ENCODE results near the gene RSBN1L. TPM values are rescaled to one million over a fixed set of nuclear protein-coding genes. Genes with fewer than 3 reads are reported as not detected.
A peak's percentile ranks its signal among the peaks of the same experiment; 100 is the strongest.

Gene RSBN1L
- polyA plus RNA-seq, 3 donors: 1.3 to 10.0 (median 2.2) TPM

GRCh38 chr7:77685233-77685632 lies 11.0 kb upstream of the RSBN1L start:
- H3K4me1 Mint-ChIP-seq: peaks cover 30% of the 10 kb centered on the region

GRCh38 chr7:77687100-77687746 lies 9.0 kb upstream of the RSBN1L start:
- peaks cover 23 to 31% of the 10 kb centered on the region in 2 donors for H3K36me3 Mint-ChIP-seq
- WGBS (ENCODE audit: insufficient coverage): no CpG with 5 or more reads among the region's 1 CpG
- Histone ChIP-seq H3K36me3 (replicated peaks in 1 of 2; ENCODE audit: control insufficient read depth in 1 of 2, insufficient read depth in 2 of 2, low read length in 2 of 2) (peaks cover 5 to 17% of the 10 kb centered on the region in 2 donors), H3K4me2 (replicated peaks; ENCODE audit: extremely low read depth, low read length, poor library complexity, severe bottlenecking) (no peak overlapping the region), H3K9ac (ENCODE audit: insufficient read depth, low read length, poor library complexity, severe bottlenecking) (no peak overlapping the region), H3K4me3 (replicated peaks in 1 of 3; ENCODE audit: low read depth in 2 of 3, low read length in 3 of 3) (no peak overlapping the region), H3K9me3 (replicated peaks in 1 of 2; ENCODE audit: control insufficient read depth in 1 of 2, insufficient read depth in 1 of 2, low read length in 2 of 2) (no peaks in the 10 kb centered on the region), H4K20me1 (ENCODE audit: insufficient read depth, low read length) (no peaks in the 10 kb centered on the region), H3K4me1 (ENCODE audit: control insufficient read depth in 1 of 2, insufficient read depth in 2 of 2, low read length in 2 of 2) (peaks cover 14 to 18% of the 10 kb centered on the region in 2 donors), H3K79me2 (ENCODE audit: insufficient read depth, low read length) (peaks cover 19% of the 10 kb centered on the region), H3K27me3 (ENCODE audit: control insufficient read depth in 2 of 2, insufficient read depth in 2 of 2, low read length in 2 of 2) (no peaks in the 10 kb centered on the region), H2AFZ (ENCODE audit: insufficient read depth, low read depth, low read length, poor library complexity, severe bottlenecking) (no peak overlapping the region), H3K27ac (ENCODE audit: low read depth in 1 of 2, low read length in 2 of 2) (no peak overlapping the region)
- no peak for DNase-seq
- no peak for TF ChIP-seq CTCF (IDR thresholded peaks at IDR 0.05)
- no peak overlapping the region for H3K27ac Mint-ChIP-seq
- peaks cover 30% of the 10 kb centered on the region for H3K4me1 Mint-ChIP-seq
- peaks cover 0 to 3% (median 0%) of the 10 kb centered on the region in 7 donors for H3K9me3 Mint-ChIP-seq
- no peak overlapping the region for H3K4me3 Mint-ChIP-seq
- intact Hi-C loops (cut with micrococcal nuclease): no loop called here
- no peaks in the 10 kb centered on the region for H3K27me3 Mint-ChIP-seq (ENCODE audit: low read depth in 3 of 3)

More at GRCh38 chr7:77685233-77685632, 11.0 kb upstream of the RSBN1L start:
- peak; percentile 39 to 72 (median 52) for DNase-seq
- H3K27me3 Mint-ChIP-seq (ENCODE audit: low read depth in 3 of 3): no peaks in the 10 kb centered on the region
- H3K4me1 ChIP-seq (ENCODE audit: control insufficient read depth in 1 of 2, insufficient read depth in 2 of 2, low read length in 2 of 2): peaks cover 14 to 18% of the 10 kb centered on the region in 2 donors
- peak overlapping the region in 1 of 2 donors; percentile 57 for H3K27ac ChIP-seq (ENCODE audit: low read depth in 1 of 2, low read length in 2 of 2)
- no peaks in the 10 kb centered on the region for H3K9me3 ChIP-seq (replicated peaks in 1 of 2; ENCODE audit: control insufficient read depth in 1 of 2, insufficient read depth in 1 of 2, low read length in 2 of 2)
- peak overlapping the region in 1 of 2 donors; percentile 69 for H3K4me3 Mint-ChIP-seq
- 4% methylated on average over 3 of the region's 5 CpGs for WGBS (ENCODE audit: insufficient coverage)
- H4K20me1 ChIP-seq (ENCODE audit: insufficient read depth, low read length): no peaks in the 10 kb centered on the region
- peaks cover 9% of the 10 kb centered on the region for H3K79me2 ChIP-seq (ENCODE audit: insufficient read depth, low read length)
- TF ChIP-seq CTCF (IDR thresholded peaks at IDR 0.05): no peak
- no peak overlapping the region for H3K4me3 ChIP-seq (replicated peaks in 1 of 3; ENCODE audit: low read depth in 2 of 3, low read length in 3 of 3)
- H3K9ac ChIP-seq (ENCODE audit: insufficient read depth, low read length, poor library complexity, severe bottlenecking): no peak overlapping the region
- H3K9me3 Mint-ChIP-seq: peaks cover 0 to 3% (median 0%) of the 10 kb centered on the region in 7 donors
- H3K36me3 Mint-ChIP-seq: peaks cover 23 to 28% of the 10 kb centered on the region in 2 donors
- intact Hi-C loops (cut with micrococcal nuclease): no loop called here
- peaks cover 5 to 25% of the 10 kb centered on the region in 2 donors for H3K36me3 ChIP-seq (replicated peaks in 1 of 2; ENCODE audit: control insufficient read depth in 1 of 2, insufficient read depth in 2 of 2, low read length in 2 of 2)
- H3K27ac Mint-ChIP-seq: peak overlapping the region; percentile 66 to 86 (median 84)
- H3K27me3 ChIP-seq (ENCODE audit: control insufficient read depth in 2 of 2, insufficient read depth in 2 of 2, low read length in 2 of 2): no peaks in the 10 kb centered on the region
- H2AFZ ChIP-seq (ENCODE audit: insufficient read depth, low read depth, low read length, poor library complexity, severe bottlenecking): no peak overlapping the region
- peak overlapping the region; percentile 20 for H3K4me2 ChIP-seq (replicated peaks; ENCODE audit: extremely low read depth, low read length, poor library complexity, severe bottlenecking)

All from CD14-positive monocyte (primary cell).